Skeletal muscle cell (primary cell): Measurements from ENCODE around the gene RUFY2.
"Not testable (repeated sequence)": the region's sequence is repeated elsewhere in the genome, so short reads cannot be mapped to it uniquely, and the experiment has no call there.

Experiments used
- DNase-seq: peaks from one replicate; pipeline ENCODE4 v3.0.0-alpha.2; 2010; ENCODE audit warnings: low read depth
- H3K4me3 ChIP-seq: 2 replicates; pipeline ENCODE4 v1.5.1; 2011; ENCODE audit warnings: low read depth, mild to moderate bottlenecking, control low read depth, low read length, moderate library complexity

Gene RUFY2

DNA sequence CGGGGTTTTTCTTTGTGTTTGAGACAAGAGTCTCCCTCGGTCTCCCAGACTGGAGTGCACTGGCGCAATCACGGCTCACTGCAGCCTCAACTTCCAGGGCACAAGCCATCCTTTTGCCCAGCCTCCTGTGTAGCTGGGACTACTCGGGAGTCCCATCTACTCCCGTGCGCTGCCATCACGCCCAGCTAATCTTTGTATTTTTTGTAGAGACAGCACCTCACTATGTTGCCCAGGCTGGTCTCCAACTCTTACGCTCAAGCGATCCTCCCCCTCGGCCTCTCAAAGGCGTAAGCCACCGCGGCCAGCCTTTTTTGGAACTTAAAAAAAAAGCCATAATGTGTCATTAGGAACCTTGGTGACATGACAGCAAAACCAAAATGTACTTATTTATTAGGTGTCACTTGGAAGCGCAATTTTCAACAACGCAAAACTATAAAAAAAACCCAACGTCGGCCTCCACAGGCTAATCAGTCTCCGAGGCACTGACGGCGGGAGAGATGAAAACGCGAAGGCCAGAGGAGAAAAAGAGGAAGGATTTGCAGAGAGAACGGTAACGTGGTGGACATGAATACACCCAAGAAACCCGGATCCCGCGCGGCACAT is 76.1 kb downstream of the RUFY2 start:
- H3K4me3 ChIP-seq = peak overlapping the region; percentile 97
- DNase-seq = no peak

DNA sequence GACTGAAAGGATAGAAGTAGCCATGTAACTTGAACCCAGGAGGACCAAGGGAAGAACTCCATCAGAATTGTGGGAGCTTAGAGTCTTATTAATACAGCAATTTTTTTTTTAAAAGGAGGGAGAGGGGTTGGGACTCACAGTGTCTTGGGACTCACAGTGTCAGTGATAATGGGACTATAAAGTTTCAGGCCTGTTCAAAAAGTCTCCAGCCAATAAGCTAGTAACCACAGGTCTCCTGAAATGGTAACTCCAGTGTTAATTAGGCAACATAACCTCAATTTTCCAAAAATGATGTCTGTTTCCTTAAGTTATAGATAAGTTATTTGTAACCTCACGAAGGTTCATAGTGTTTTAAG is 77.6 kb downstream of the RUFY2 start:
- no peak overlapping the region for H3K4me3 ChIP-seq
- DNase-seq = no peak

DNA sequence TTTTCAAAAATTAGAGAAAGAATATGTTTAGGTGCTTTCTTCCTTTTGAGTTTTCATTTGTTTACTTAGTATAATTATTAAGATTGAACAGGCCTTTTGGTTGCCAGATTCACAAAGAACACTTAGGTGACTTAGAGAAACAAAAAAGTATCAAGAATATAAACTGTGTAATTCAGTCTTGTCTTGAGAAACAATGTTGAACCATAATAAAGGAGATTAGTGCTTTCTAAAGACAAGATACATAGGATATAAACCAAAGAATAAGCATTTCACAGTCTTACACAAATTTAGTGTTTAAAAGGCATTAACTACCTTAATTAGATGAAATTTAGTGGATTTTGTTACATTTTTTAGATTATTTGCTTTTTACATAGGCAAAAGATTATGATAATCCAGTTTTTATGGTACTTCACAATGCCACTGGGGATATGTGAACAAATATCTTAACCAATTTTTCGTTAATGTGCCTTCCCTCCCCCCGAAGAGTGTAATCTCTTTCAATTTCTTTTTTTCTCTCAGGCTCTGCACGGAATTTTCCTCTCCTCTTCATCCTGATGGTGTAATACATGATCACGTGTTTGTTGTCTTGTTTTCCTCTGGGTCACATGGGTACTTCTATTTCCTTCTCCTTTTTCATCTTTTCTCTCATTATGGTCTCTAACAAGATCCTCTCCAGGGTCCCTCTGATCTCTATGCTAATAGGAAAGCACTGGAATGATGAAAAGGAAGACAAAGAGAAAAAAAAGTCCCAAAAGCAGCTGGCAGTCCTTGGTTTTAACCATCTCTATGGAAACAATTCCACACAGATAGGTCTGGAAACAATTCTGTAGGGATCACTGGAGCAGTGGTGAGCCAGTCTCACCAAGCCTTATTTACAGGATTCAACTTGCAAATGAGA is 78.9 kb downstream of the RUFY2 start:
- peak overlapping the region; percentile 5 for H3K4me3 ChIP-seq
- DNase-seq = no peak

DNA sequence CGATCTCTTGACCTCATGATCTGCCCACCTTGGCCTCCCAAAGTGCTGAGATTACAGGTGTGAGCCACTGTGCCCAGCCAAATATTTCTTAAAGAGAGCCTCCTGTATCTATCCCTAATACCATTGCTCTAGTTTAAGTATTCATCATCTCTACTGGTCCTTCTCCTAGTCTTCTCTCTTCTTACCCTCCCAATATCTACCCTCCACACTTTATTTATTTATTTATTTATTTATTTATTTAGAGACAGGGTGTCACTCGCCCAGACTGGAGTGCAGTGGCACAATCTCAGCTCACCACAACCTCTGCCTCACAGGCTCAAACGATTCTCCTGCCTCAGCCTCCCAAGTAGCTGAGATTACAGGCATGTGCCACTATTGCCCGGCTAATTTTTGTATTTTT is 82.7 kb downstream of the RUFY2 start:
- DNase-seq = not testable (repeated sequence)

DNA sequence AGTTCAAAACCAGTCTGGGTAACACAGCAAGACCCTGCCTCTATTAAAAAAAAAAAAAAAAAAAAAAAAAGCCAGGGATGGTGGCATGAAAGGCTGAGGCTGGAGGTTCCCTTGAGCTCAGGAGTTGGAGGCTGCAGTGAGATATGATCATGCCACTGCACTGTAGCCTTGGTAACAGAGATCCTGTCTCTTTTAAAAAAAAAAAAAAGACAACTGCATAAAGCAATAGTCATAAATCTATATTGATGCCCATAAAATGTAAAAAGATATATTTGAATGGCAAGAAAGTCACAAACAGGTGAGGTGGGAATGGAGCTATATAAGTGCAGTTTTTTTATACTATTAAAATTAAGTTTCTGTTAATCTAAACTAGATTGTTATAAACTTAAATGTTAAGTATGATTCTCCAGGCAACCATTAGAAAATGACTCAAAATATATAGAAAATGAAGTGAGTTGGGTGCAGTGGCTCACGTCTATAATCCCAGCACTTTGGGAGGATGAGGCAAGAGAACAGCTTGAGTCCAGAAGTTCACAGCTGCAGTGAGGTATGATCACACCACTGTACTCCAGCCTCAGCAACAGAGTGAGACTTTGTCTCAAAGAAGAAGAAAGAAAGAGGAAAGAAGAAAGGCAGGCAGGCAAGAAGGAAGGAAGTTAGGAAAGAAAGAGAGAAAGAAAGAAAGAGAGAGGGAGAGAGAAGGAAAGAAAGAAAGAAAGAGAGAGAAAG is 88.6 kb downstream of the RUFY2 start:
- no peak for DNase-seq
- no peak overlapping the region for H3K4me3 ChIP-seq

More for the DNA sequence above, 82.7 kb downstream of the RUFY2 start:
- H3K4me3 ChIP-seq = not testable (repeated sequence)

DNA sequence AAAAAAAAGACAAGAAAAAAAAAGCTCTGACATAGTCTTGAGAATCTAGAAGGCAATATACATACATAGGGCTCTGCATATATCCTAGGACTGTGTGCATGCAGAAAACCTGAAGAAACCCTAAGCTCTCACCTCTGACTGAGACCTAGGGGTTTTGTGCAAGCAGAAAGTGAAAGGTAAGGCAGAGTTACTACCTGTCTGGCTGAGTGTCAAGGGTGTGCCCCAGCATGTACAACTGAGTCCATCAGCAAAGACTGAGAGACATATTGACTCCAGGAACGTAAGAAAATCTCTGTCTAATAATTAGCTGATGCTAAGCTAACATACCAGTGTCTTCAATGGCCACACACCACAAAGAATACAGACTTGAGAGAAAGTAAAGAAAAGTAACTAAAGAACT is 91.5 kb downstream of the RUFY2 start:
- no peak overlapping the region for H3K4me3 ChIP-seq
- no peak for DNase-seq

DNA sequence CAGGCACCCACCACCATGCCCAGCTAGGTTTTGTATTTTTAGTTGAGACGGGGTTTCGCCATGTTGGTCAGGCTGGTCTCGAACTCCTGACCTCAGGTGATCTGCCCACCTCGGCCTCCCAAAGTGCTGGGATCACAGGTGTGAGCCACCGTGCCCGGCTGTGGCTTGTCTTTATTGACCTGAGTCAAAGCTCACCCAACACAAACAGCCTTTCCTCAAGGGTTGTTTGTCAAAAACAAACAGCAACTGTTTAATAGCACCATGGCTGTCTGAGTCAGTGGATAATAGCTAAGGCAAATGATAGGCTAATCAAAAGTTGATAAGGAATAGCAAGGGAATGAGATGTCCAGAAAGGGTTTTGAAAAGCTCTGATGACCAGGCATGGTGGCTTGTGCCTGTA is 92.1 kb downstream of the RUFY2 start:
- H3K4me3 ChIP-seq, DNase-seq: not testable (repeated sequence)

DNA sequence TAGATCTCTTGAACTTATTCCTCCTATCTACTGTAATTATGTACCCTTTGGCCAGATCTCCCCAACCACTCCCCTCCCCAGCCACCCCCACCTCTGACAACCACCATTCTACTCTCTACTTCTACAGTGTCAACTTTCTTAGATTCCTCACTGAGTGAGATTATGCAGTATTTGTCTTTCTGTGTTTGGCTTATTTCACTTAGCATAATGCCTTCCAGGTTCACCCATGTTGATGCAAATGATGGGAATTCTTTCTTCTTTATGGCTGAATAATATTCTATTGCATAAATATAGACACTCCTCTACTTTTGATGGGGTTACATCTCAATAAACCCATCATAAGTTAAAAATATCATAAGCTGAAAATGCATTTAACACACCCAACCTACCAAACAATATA is 96.5 kb downstream of the RUFY2 start:
- DNase-seq = no peak
- no peak overlapping the region for H3K4me3 ChIP-seq

DNA sequence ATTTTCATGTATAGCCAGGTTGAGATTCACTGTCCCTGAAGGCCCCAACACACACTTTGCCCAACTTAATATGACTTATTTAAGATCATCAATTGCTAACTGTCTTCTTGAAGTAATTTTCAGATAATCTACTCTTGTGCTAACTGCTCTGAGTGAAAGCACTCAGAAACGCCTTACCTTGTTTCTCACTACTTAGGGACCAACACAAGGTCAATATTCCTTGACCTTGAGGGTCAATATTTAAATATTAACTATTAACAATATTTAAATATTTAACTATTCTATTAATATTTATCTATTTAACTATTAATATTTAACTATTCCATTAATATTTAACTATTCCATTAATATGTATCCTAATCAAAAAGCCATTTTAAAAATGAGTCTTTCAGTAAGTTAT is 101.2 kb downstream of the RUFY2 start:
- DNase-seq = no peak
- no peak overlapping the region for H3K4me3 ChIP-seq

DNA sequence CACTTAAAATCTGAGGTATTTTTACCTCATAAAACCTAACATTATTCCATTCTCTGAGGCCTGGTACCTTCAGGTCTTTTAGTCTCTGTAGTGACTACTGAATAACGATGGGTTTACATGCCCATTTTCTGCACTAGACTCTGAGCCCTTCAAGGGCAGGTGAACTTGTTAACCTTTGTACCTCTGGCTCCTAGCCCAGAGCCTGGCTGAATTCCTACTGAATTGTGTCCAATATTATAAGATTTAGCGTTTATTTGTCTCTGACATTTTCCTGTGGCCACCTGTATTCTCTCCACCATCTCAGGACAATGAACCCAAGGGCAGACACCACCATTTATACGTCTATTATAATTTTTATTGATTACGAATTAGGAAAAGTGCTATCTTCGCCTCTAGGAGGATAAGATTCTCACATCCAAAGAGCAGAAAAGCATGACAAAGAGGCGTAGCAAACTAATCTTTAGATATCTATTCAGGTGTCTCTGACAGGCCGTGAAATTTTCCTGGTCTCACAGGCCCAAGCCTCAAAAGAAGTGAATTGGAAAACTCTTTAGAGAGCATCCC is 103.1 kb downstream of the RUFY2 start:
- no peak for DNase-seq
- no peak overlapping the region for H3K4me3 ChIP-seq

DNA sequence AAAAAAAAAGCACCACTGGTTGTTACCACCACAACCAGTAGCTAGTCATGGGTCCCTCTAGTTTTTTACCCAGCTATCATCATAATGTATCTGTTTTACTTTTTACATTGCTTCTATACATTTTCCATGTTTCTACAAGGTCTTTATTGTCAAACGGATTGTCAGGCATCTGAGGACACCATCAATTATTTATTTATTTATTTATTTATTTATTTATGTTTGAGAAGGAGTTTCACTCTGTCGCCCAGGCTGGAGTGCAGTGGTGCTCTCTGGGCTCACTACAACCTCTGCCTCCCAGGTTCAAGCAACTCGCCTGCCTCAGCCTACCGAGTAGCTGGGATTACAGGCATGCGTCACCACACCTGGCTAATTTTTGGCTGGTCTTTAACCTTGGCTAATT is 104.2 kb downstream of the RUFY2 start:
- DNase-seq = no peak
- no peak overlapping the region for H3K4me3 ChIP-seq

DNA sequence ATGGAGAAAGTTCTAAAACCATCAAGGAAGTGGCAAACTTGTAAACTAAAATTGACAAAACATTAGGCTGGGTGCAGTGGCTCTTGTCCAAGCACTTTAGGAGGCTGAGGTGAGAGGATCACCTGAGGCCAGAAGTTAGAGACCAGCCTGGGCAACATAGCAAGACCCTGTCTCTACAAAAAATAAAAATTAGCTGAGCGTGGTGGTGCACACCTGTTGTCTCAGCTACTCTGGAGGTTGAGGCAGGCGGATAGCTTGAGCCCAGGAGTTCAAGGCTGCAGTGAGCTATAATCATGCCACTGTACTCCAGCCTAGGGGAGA is 104.6 kb downstream of the RUFY2 start:
- no peak for DNase-seq
- no peak overlapping the region for H3K4me3 ChIP-seq

DNA sequence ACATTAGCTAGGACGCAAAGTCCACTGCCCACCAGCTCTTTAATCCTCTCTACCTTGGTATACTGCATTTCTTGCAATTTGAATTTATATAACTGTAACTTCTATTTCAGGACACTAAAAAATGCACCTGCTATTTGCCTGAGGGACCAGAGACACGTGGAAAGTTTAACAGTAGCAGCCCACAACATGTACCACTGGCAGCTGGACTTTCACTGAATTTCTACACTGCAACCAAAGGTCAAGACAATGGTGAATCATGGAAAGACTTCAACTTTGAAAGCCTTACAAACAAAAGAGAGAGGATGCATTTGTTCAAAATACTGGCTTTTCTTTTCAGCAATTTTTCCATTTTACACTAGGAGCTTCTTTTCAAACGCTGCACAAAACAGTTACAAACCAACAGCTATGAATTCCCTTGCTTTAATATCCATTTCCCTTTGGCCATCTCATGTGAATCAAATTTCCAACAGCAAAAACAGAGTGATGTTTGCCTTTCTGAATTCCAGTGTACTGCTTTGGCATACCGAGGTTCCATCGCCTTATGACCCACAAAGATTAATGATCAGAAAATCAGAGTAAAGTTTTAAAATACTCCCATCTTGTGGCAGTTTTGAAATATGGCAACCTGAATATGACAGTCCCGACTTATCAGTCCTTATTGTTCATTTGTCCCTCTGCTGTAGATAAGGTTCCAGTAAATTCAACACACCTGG is 105.1 kb downstream of the RUFY2 start:
- H3K4me3 ChIP-seq = no peak overlapping the region
- peak; percentile 12 for DNase-seq

DNA sequence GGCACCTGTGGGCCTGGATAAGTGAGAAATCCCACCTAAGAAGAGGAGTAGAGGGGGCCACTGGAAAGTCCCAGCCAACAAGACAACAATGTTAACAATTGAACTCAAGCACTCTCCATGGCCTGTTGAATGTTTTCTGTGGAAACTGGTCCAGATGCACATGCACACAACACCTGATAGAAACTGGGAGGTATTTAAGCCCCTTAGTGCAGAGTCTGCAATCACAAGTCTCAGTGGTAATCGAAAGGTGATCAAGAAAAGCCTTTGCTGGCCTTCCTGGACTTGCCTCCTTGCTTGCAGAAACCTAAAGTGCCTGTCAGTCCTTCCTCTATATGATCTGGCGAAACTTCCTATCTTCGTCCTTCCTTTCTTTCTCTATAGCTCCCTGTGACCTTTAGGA is 105.8 kb downstream of the RUFY2 start:
- no peak overlapping the region for H3K4me3 ChIP-seq
- no peak for DNase-seq

DNA sequence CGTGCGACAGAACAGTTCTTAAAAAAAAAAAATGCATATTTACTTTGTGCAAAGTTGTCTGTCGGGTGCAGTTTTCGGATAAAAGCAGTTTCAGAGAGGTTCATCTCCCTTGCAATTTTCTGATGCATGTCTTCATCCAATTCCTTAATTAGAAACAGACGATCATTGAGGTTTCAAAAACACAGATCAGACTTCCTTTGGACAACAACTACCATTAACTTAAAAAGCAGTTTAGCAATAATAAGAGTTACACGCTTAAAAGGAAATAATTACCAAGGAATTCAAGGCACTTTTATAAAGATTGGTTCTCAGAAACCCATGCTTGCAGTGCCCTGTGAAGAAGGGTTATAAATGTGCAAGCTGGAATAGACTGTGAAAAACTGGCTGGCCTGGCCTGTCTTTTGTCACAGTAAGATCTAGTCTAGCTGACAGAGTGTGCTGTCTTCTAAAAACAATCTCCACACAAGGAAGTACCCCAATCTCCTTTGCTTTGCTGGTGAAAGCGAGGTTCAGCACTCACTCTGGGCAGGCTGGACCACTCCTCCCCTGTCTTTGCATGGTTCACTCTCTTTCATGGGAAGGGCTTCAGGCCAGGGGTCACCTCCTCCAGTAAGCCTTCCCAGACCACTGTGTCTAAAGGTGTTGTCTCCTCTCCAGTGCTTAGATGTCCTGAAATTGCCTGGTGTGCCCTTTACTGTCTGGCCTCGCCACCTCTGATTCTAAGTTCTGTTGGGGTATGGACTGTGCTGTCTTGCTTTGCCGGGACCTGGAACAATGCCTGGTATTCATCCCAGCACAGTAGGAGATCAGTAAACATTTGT is 110.0 kb downstream of the RUFY2 start:
- DNase-seq = no peak
- no peak overlapping the region for H3K4me3 ChIP-seq
